C4-2B (cell line): ENCODE measurements around the gene SRCAP.
A peak's percentile ranks its signal among the peaks of the same experiment; 100 is the strongest.

Experiments
- H3K27ac ChIP-seq: fragments of 450-650 bp; 2 replicates; pipeline ENCODE4 v1.5.1; 2017
- CTCF ChIP-seq: fragments of 450-650 bp; conservative IDR thresholded peaks from 2 replicates; pipeline ENCODE4 v1.5.1; 2017; ENCODE audit warnings: mild to moderate bottlenecking
- ZFX ChIP-seq: fragments of 450-650 bp; IDR thresholded peaks from 2 replicates; pipeline ENCODE4 v1.6.1; 2017

SRCAP gene

GRCh38 chr16:30659507-30660423 lies 39.2 kb upstream of the SRCAP start:
- H3K27ac ChIP-seq = peak overlapping the region; percentile 94
- no peak; the same call in 1 of the 2 replicates for TF ChIP-seq CTCF
- peak; percentile 89 for TF ChIP-seq ZFX

GRCh38 chr16:30660424-30661261 lies 38.3 kb upstream of the SRCAP start:
- peak overlapping the region; percentile 94 for H3K27ac ChIP-seq
- no peak for TF ChIP-seq CTCF
- TF ChIP-seq ZFX = no peak

- no peak overlapping the region for H3K27ac ChIP-seq
- no peak for TF ChIP-seq CTCF
- no peak for TF ChIP-seq ZFX
Measured at GRCh38 chr16:30662449-30662848, 36.5 kb upstream of the SRCAP start.

- no peak for TF ChIP-seq CTCF
- no peak for TF ChIP-seq ZFX
Measured at GRCh38 chr16:30663038-30663437, 35.9 kb upstream of the SRCAP start.

GRCh38 chr16:30663820-30664219 lies 35.2 kb upstream of the SRCAP start:
- no peak overlapping the region for H3K27ac ChIP-seq
- TF ChIP-seq CTCF = no peak
- no peak for TF ChIP-seq ZFX

More at GRCh38 chr16:30663038-30663437, 35.9 kb upstream of the SRCAP start:
- no peak overlapping the region for H3K27ac ChIP-seq

GRCh38 chr16:30664616-30665109 lies 34.3 kb upstream of the SRCAP start:
- no peak overlapping the region for H3K27ac ChIP-seq
- no peak for TF ChIP-seq ZFX
- TF ChIP-seq CTCF = no peak
